ENCODE data around the gene PDPR. TPM values are rescaled to one million over a fixed set of nuclear protein-coding genes. Genes with fewer than 3 reads are reported as not detected.
"Not testable (repeated sequence)": the region's sequence is repeated elsewhere in the genome, so short reads cannot be mapped to it uniquely, and the experiment has no call there.

PDPR gene
- total RNA-seq, 2 experiments from 2014 or later = 22.7 to 26.1 TPM

DNA sequence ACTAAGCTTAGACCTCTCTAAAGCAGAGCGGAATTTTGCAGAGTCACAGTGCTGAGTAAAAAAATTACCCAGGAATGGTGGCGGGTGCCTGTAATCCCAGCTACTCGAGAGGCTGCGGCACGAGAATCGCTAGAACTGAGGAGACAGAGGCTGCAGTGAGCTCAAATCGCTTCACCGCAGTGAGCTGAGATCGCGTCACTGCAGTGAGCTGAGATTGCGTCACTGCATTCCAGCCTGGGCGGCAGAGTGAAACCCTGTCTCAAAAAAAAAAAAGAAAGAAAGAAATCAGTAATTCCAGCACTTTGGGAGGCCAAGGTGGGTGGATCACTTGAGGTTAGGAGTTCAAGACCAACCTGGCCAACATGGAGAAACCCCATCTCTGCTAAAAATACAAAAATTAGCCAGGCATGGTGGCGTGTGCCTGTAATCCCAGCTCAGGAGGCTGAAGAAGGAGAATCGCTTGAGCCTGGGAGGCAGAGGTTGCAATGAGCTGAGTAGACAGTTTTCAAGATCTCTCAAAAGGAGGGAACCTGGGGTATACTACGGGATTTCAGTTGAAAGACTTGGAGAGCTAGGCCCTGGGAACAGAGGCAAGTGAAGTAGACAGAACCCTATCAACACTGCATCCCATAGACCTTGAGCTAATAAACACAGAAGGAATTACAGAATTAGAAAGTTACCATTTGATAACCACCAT lies 4.4 kb upstream of the PDPR start:
- H3K4me1 Mint-ChIP-seq; DNase-seq; H3K27ac Mint-ChIP-seq; H3K27me3 Mint-ChIP-seq; H3K4me3 Mint-ChIP-seq; POLR2A ChIA-PET; ATAC-seq (ENCODE audit: low read depth); H3K36me3 Mint-ChIP-seq; H3K9me3 Mint-ChIP-seq: not testable (repeated sequence)

DNA sequence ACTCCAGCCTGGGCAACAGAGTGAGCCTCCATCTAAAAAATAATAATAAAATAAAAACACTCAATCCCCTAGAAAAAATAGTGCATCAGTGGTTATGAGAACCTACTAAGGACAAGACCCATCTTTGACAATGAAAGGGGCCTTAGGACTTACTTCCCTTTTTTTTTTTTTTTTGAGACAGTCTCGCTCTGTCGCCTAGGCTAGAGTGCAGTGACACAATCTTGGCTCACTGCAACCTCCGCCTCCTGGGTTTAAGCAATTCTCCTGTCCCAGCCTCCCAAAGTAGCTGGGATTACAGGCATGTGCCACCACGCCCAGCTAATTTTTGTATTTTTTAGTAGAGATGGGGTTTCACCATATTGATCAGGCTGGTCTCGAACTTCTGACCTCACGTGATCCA lies 2.0 kb upstream of the PDPR start:
- POLR2A ChIA-PET; H3K4me3 Mint-ChIP-seq; DNase-seq; ATAC-seq (ENCODE audit: low read depth); H3K27me3 Mint-ChIP-seq; H3K36me3 Mint-ChIP-seq; H3K27ac Mint-ChIP-seq; H3K4me1 Mint-ChIP-seq; H3K9me3 Mint-ChIP-seq: not testable (repeated sequence)

DNA sequence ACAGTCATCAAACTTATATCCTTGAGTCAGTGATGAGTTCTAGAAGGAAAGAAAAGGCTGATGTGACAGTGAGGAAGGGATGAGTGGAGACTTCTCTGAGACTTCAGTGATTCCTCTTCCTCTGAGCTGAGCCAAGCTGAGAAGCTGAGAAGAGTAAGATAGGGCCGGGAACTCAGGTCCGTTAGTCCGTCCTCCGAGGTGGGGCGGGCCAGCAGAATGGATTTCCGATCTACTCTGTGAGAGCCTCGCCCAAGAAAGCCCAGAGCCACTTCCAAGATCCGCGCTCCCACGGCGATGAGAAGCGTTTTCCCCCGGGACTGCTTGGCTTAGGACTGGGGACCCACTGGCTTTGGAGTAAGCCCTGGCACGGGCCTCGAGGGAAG lies 542 bp upstream of the PDPR start:
- DNase-seq; H3K9me3 Mint-ChIP-seq; ATAC-seq (ENCODE audit: low read depth); POLR2A ChIA-PET; H3K27me3 Mint-ChIP-seq; H3K4me1 Mint-ChIP-seq; H3K36me3 Mint-ChIP-seq: not testable (repeated sequence)
- peak overlapping the region; percentile 76 for H3K4me3 Mint-ChIP-seq
- peak overlapping the region; percentile 45 for H3K27ac Mint-ChIP-seq

DNA sequence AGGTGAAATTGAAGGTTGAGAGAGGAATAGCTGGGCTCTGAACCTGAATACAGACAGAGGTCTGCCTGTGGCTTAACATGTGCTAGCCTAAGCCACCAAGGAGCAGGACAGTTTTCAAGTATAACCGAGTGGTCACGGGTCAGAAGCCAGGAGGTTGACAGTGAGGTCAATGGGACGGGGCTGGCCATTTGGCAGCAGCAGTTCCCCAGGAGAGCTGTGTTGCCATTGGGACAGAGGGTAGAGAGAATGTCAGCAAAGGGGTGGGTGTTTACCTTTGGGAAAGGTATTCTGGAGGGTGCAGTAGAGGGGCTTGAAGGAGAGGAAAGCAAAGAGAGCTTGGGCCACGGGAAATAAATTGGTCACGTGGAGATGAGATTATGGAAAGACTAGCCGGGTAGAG lies 4.2 kb downstream of the PDPR start:
- H3K9me3 Mint-ChIP-seq; DNase-seq; H3K4me1 Mint-ChIP-seq; H3K4me3 Mint-ChIP-seq; ATAC-seq (ENCODE audit: low read depth); H3K27ac Mint-ChIP-seq; POLR2A ChIA-PET; H3K27me3 Mint-ChIP-seq: not testable (repeated sequence)
- H3K36me3 Mint-ChIP-seq = peaks cover 12% of the 10 kb centered on the region

DNA sequence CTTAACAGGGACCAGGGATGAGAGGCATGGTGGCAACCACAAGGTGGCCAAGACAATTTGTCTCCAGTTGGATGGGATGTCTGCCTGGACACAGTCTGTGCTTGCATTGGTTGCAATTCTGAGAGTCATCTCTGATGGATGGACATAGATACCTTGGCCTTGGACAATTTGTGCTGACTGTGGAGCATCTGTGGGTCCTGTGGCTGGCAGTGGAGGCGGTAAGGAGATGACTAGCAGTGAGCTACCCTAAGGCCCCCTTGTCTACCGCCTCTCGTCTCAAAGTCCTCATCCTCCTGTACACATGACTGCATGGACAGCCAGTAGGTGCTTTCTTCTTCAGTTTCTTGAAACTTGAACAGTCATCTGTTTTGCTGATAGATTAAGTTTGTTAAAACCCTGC lies 4.6 kb downstream of the PDPR start:
- H3K27ac Mint-ChIP-seq; ATAC-seq (ENCODE audit: low read depth); POLR2A ChIA-PET; DNase-seq; H3K4me1 Mint-ChIP-seq; H3K9me3 Mint-ChIP-seq; H3K27me3 Mint-ChIP-seq; H3K4me3 Mint-ChIP-seq: not testable (repeated sequence)
- H3K36me3 Mint-ChIP-seq = peaks cover 12% of the 10 kb centered on the region

DNA sequence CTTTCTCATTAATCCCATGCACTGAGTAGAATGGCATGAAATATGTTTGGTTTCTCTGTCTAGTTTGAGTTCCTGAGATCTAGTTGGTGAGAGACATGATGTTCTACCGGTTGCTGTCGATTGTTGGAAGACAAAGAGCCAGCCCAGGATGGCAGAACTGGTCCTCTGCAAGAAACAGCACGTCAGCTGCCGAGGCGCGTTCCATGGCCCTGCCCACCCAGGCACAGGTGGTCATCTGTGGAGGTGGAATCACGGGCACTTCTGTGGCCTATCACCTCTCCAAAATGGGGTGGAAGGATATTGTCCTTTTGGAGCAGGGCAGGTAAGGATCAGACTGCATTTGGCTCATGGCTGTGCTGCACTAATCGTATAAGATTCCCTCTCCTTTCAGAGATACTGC lies 6.3 kb downstream of the PDPR start:
- POLR2A ChIA-PET; DNase-seq; H3K4me3 Mint-ChIP-seq; ATAC-seq (ENCODE audit: low read depth); H3K9me3 Mint-ChIP-seq; H3K27ac Mint-ChIP-seq; H3K4me1 Mint-ChIP-seq; H3K27me3 Mint-ChIP-seq: not testable (repeated sequence)
- H3K36me3 Mint-ChIP-seq = peaks cover 16% of the 10 kb centered on the region

DNA sequence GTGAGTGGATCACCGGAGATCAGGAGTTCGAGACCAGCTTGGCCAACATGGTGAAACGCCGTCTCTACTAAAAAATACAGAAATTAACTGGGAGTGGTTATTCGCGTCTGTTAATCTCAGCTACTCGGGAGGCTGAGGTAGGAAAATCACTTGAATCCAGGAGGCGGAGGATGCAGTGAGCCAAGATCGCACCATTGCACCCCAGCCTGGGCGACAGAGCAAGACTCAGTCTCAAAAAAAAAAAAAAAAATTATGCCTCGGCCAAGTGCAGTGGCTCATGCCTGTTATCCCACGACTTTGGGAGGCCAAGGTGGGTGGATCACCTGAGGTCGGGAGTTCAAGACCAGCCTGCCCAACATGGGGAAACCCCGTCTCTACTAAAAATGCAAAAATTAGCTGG lies 9.7 kb downstream of the PDPR start:
- H3K4me3 Mint-ChIP-seq; H3K9me3 Mint-ChIP-seq; H3K4me1 Mint-ChIP-seq; DNase-seq; POLR2A ChIA-PET; ATAC-seq (ENCODE audit: low read depth); H3K27ac Mint-ChIP-seq; H3K27me3 Mint-ChIP-seq: not testable (repeated sequence)
- H3K36me3 Mint-ChIP-seq = peaks cover 21% of the 10 kb centered on the region

DNA sequence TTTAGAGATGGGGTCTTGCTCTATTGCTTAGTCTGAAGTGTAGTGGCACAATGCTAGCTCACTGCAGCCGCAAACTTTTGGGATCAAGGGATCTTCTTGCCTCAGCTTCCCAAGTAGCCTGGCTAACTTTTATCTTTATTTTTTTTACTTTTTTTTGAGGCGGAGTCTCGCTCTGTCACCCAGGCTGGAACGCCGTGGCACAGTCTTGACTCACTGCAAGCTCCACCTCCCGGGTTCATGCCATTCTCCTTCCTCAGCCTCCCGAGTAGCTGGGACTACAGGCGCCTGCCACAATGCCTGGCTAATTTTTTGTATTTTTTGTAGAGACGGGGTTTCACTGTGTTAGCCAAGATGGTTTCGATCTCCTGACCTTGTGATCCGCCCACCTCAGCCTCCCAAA lies 12.1 kb downstream of the PDPR start:
- H3K4me1 Mint-ChIP-seq; H3K9me3 Mint-ChIP-seq; H3K27me3 Mint-ChIP-seq; DNase-seq; ATAC-seq (ENCODE audit: low read depth); H3K27ac Mint-ChIP-seq; H3K4me3 Mint-ChIP-seq; POLR2A ChIA-PET: not testable (repeated sequence)
- H3K36me3 Mint-ChIP-seq = peaks cover 21% of the 10 kb centered on the region

DNA sequence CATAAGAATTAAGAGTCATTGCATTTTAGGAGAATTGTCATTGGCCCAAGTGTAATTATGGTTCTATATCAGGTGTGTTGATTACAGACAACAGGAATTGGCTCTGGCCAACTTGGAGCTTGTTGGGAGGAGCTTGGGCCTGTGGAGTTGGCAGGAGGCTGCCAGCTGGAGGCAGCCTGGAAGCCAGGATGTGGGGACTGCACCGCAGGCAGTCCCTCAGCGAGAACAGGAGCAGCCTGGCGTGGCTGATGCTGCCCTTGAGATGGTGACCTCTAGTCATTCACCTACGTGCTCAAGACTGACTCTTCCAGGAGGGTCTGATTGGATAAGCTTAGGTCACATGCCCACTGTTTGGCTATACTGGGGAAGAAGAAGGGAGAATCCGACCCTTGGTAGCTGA lies 13.6 kb downstream of the PDPR start:
- ATAC-seq (ENCODE audit: low read depth); H3K9me3 Mint-ChIP-seq; H3K4me3 Mint-ChIP-seq; H3K27me3 Mint-ChIP-seq; POLR2A ChIA-PET; H3K27ac Mint-ChIP-seq; DNase-seq; H3K4me1 Mint-ChIP-seq: not testable (repeated sequence)
- H3K36me3 Mint-ChIP-seq = peaks cover 14% of the 10 kb centered on the region

DNA sequence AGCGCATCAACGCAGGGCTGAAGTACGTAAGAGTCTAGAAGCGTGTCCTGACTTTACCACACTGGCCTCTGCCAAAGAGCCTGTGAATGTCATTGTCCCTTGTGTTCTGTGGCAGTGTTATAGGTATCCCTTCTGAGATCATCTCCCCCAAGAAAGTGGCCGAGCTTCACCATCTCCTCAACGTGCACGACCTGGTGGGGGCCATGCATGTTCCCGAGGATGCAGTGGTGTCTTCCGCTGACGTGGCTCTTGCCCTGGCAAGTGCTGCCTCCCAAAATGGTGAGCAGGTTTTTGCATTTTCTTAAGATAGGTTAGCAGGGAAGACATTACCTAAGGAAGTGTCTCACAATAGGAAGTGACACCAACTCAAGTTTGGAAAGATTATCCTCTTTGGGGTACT lies 14.7 kb downstream of the PDPR start:
- H3K4me3 Mint-ChIP-seq; ATAC-seq (ENCODE audit: low read depth); H3K9me3 Mint-ChIP-seq; H3K4me1 Mint-ChIP-seq; DNase-seq; H3K27ac Mint-ChIP-seq; H3K27me3 Mint-ChIP-seq; POLR2A ChIA-PET: not testable (repeated sequence)
- H3K36me3 Mint-ChIP-seq = peaks cover 17% of the 10 kb centered on the region

DNA sequence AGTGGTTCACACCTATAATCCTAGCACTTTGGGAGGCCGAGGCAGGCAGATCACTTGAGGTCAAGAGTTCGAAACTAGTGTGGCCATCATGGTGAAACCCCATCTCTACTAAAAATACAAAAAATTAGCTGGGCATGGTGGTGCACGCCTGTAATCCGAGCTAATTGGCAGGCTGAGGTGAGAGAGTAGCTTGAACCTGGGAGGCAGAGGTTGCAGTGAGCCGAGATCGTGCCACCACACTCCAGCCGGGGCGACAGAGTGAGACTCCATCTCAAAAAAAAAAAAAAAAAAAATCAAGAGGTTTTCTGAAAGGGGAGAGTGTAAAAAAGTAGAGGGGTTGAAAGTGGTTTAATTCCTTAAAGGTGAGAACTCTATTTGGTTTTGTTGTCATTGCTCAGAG lies 21.7 kb downstream of the PDPR start:
- not testable (repeated sequence) for ATAC-seq (ENCODE audit: low read depth)

DNA sequence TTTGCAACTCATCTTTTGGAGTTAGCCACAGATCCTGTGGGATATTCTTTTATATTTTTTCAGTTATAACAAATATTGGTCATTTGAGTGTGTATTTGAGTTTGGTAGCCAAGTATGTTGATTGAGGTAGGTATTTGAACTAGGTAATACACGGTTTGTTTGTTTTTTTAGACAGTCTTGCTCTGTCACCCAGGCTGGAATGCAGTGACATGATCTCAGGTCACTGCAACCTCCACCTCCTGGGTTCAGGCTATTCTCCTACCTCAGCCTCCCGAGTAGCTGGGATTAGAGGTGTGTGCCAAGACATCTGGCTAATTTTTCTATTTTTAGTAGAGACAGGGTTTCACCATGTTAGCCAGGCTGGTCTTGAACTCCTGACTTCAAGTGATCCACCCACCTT lies 22.5 kb downstream of the PDPR start:
- H3K4me3 Mint-ChIP-seq; DNase-seq; POLR2A ChIA-PET; H3K27me3 Mint-ChIP-seq; ATAC-seq (ENCODE audit: low read depth); H3K27ac Mint-ChIP-seq; H3K9me3 Mint-ChIP-seq; H3K4me1 Mint-ChIP-seq: not testable (repeated sequence)
- H3K36me3 Mint-ChIP-seq = peaks cover 21% of the 10 kb centered on the region

More for the DNA sequence above, 21.7 kb downstream of the PDPR start:
- POLR2A ChIA-PET, H3K9me3 Mint-ChIP-seq, DNase-seq, H3K27me3 Mint-ChIP-seq, H3K4me3 Mint-ChIP-seq, H3K4me1 Mint-ChIP-seq, H3K27ac Mint-ChIP-seq: not testable (repeated sequence)
- peaks cover 19% of the 10 kb centered on the region for H3K36me3 Mint-ChIP-seq

DNA sequence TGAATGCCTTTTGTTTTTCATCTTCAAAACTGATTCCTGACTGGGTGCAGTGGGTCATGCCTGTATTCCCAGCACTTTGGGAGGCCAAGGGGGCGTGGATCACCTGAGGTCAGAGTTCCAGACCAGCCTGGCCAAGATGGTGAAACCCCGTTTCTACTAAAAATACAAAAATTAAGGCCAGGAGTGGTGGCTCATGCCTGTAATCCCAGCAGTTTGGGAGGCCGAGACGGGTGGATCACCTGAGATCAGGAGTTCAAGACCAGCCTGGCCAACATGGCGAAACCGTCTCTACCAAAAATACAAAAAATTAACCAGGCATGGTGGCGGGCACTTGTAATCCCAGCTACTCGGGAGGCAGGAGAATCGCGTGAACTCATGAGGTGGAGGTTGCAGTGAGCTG lies 28.6 kb downstream of the PDPR start:
- POLR2A ChIA-PET; H3K27me3 Mint-ChIP-seq; H3K27ac Mint-ChIP-seq; H3K4me3 Mint-ChIP-seq; ATAC-seq (ENCODE audit: low read depth); H3K9me3 Mint-ChIP-seq; H3K4me1 Mint-ChIP-seq; DNase-seq: not testable (repeated sequence)
- H3K36me3 Mint-ChIP-seq = peaks cover 15% of the 10 kb centered on the region

DNA sequence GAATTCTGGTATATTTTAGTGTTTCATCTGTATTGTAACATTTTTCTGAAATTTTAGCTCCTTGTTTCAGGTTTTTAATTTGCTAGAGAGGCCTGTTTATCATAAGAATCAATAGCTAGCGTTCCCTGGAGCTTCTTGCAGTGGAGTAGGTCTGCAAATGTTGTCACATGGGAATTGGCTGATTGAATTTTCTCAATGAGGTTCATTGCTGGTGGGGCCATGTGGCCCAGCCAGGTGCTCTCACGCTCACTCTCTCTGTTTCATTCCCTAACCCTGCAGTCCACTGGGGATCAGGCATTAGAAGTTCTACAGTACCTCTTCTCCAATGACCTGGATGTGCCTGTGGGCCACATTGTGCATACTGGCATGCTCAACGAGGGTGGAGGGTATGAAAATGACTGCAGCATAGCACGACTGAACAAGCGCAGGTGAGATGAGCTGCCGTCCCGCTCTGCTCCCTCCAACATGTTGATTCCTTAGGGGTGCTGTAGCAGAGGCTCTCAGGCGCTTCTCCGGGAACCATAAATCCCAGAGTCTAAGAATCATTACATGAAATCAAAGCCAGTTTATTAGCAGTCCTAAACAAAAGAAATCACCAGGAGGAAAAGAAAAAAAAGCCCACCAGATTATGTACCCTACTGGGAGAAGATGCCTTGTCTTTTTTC lies 29.2 kb downstream of the PDPR start:
- H3K4me1 Mint-ChIP-seq; POLR2A ChIA-PET; H3K4me3 Mint-ChIP-seq; ATAC-seq (ENCODE audit: low read depth); H3K27ac Mint-ChIP-seq; DNase-seq; H3K27me3 Mint-ChIP-seq; H3K9me3 Mint-ChIP-seq: not testable (repeated sequence)
- H3K36me3 Mint-ChIP-seq = peaks cover 15% of the 10 kb centered on the region
